ENCODE results near the gene ATXN7L2. TPM values are rescaled to one million over a fixed set of nuclear protein-coding genes. Genes with fewer than 3 reads are reported as not detected.

ATXN7L2 gene
- total RNA-seq, 2 experiments from 2014 or later = 11.2 to 13.7 TPM

DNA sequence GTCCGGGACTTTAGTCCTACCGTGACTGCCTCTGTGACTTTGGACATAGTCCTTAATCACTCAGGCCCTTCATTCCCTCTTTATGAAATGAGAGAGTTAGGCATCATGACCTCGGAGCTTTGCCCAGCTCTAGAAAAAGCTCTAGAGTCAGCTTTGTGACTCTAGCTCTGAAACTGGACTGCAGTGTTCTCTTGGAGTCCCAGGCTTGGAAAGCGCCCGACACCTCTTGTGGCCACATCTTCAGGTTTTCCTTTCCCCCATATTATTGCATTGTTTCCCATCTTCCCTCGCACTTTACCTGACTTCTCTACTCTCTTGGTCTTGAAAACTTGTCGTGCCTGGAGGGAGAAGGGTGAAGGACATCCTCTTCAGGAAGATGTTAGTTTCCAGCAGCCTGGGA is 38.3 kb downstream of the ATXN7L2 start:
- CTCF ChIA-PET = interaction anchor here (3.8 to 21.7 kb wide), 2 partner anchors 10 to 21 kb away, joined by 22 to 1390 read pairs; partner anchors contain the start of genes AMIGO1, ATXN7L2 and CYB561D1
- H3K27ac Mint-ChIP-seq = no peak overlapping the region
- H3K4me3 Mint-ChIP-seq = no peak overlapping the region
- no peak for ATAC-seq
- DNase-seq = no peak
- H3K36me3 Mint-ChIP-seq (ENCODE audit: low read depth) = no peaks in the 10 kb centered on the region
- H3K9me3 Mint-ChIP-seq = no peaks in the 10 kb centered on the region
- POLR2A ChIA-PET = no interaction called here
- TF ChIP-seq, protein P1, sequence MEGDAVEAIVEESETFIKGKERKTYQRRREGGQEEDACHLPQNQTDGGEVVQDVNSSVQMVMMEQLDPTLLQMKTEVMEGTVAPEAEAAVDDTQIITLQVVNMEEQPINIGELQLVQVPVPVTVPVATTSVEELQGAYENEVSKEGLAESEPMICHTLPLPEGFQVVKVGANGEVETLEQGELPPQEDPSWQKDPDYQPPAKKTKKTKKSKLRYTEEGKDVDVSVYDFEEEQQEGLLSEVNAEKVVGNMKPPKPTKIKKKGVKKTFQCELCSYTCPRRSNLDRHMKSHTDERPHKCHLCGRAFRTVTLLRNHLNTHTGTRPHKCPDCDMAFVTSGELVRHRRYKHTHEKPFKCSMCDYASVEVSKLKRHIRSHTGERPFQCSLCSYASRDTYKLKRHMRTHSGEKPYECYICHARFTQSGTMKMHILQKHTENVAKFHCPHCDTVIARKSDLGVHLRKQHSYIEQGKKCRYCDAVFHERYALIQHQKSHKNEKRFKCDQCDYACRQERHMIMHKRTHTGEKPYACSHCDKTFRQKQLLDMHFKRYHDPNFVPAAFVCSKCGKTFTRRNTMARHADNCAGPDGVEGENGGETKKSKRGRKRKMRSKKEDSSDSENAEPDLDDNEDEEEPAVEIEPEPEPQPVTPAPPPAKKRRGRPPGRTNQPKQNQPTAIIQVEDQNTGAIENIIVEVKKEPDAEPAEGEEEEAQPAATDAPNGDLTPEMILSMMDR (IDR thresholded peaks at IDR 0.05) = no peak
- no peaks in the 10 kb centered on the region for H3K27me3 Mint-ChIP-seq
- no peaks in the 10 kb centered on the region for H3K4me1 Mint-ChIP-seq (ENCODE audit: low read depth)
- intact Hi-C loops (cut with micrococcal nuclease) = no loop called here

DNA sequence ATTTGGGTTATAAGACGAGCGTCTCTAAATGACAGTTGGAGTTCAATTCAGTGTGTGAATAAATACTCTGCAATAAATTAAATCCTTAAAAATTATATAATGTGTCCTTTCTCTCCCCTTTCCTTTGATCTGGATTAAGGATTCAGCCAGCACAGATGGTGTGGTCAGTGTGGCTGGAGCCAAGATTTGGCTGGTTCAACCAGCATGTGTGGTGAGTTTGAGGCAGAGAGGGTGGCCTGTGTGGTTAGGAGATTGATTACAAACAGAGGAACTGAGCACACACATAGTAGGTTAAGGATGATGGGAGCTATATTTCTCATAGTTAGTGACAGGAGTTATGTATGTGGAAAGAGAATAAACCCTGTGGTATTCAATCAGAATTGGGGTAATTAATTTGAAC is 40.0 kb downstream of the ATXN7L2 start:
- CTCF ChIA-PET = interaction anchor here (1.3 to 21.7 kb wide), 3 partner anchors 8 to 125 kb away, joined by 4 to 1390 read pairs (median 22); partner anchors contain the start of genes AMIGO1, ATXN7L2 and CYB561D1
- intact Hi-C loops (cut with micrococcal nuclease) = no loop called here

DNA sequence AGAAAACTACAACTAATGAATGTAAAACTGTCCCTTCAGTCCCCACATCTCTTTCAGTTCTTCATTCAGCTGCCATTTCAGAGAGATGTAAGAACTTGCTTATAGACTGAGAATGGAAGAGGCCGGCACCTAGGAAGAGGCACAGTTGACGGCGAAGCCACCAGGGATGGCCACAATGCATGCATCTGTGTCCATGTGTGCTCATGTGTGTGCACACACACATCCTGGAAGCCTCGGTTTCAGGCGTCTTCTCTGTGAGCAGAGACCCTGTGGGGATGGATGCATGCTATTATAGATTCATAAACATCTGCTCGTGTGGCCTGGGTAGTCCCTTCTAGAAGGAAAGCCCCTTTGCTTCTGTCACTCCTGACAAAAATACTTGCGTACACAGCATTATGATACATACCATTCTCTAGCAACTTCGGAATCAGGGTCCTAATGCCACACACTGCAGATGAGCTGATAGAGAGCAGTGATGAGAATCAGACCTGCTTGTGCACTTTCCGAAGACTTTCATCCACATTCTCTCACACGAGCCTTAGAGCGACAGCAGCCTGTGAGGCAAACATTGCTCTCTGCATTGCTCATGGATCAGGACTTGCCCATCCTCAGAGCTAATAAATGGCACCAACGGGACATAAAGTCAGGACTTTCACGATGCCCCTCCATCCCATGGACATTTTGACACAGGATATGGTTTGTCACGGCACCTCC is 43.5 kb downstream of the ATXN7L2 start:
- CTCF ChIA-PET = interaction anchor here (21.7 kb wide), 1 partner anchor 27 kb away, joined by 1390 read pairs; the partner anchor contains the start of genes AMIGO1, ATXN7L2 and CYB561D1
- H3K4me3 Mint-ChIP-seq = no peak overlapping the region
- H3K27me3 Mint-ChIP-seq = no peaks in the 10 kb centered on the region
- H3K4me1 Mint-ChIP-seq (ENCODE audit: low read depth) = peaks cover 18% of the 10 kb centered on the region
- DNase-seq = no peak
- H3K27ac Mint-ChIP-seq = no peak overlapping the region
- intact Hi-C loops (cut with micrococcal nuclease) = no loop called here
- no peaks in the 10 kb centered on the region for H3K9me3 Mint-ChIP-seq
- no peaks in the 10 kb centered on the region for H3K36me3 Mint-ChIP-seq (ENCODE audit: low read depth)
- TF ChIP-seq, protein P1 (IDR thresholded peaks at IDR 0.05) = no peak
- POLR2A ChIA-PET = interaction anchor here (1.1 kb wide), 2 partner anchors 21 to 22 kb away, joined by 3 read pairs; no protein-coding TSS in a partner anchor
- no peak for ATAC-seq

More for the DNA sequence above, 40.0 kb downstream of the ATXN7L2 start:
- POLR2A ChIA-PET = no interaction called here
- no peak overlapping the region for H3K4me3 Mint-ChIP-seq
- no peaks in the 10 kb centered on the region for H3K9me3 Mint-ChIP-seq
- no peaks in the 10 kb centered on the region for H3K4me1 Mint-ChIP-seq (ENCODE audit: low read depth)
- no peaks in the 10 kb centered on the region for H3K27me3 Mint-ChIP-seq
- H3K36me3 Mint-ChIP-seq (ENCODE audit: low read depth) = no peaks in the 10 kb centered on the region
- TF ChIP-seq, protein P1 (IDR thresholded peaks at IDR 0.05) = no peak
- DNase-seq (no peak), ATAC-seq (no peak)
- H3K27ac Mint-ChIP-seq = no peak overlapping the region

DNA sequence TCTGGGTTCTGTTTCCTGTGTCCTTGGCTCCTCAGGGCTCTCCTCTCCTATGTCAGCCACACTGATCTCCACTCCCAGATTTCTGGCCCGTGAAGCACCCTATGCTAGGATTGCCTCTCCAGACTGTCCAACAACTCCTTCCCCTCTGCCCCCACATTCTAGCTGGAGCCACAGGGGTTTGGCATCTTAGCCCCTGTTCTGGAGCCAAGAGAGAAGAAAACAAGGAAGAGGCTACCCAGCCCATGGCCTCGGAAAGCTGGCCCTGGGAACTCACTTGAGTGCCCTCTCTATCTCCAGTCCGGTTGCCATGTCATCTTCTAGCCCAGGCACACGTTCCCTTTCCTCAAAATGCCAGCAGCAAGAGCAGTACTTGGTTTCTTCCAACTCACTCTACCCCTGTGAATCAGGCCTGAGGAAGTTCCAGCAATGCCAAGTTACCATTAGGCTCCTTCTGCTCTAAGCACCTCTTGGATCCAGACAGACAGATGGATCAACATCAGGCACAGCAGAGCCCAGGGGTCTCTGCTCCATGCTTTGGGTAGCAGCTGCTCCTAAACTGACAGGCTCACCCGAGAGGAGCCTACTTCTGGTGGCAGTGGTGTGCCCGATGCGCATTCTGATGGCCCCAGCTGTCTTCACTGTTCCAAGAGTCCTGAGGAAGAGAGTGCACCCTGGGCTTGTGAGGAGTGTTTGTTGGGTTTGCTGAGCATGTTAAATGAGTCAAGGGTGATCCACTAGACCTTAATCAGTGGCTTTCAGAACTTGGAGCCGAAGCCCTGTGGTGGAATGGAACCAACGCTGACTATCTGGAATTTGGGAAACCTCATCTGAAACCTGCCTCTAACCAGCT is 44.4 kb downstream of the ATXN7L2 start:
- no peak overlapping the region for H3K27ac Mint-ChIP-seq
- TF ChIP-seq, protein P1 (IDR thresholded peaks at IDR 0.05) = no peak
- H3K4me3 Mint-ChIP-seq = no peak overlapping the region
- ChIA-PET POLR2A (interaction anchor here (0.9 to 1.2 kb wide), 2 partner anchors 17 to 21 kb away, joined by 3 read pairs; no protein-coding TSS in a partner anchor), CTCF (interaction anchor here (2.3 to 21.7 kb wide), 2 partner anchors 18 to 28 kb away, joined by 7 to 1390 read pairs; partner anchors contain the start of genes AMIGO1, ATXN7L2 and CYB561D1)
- no peaks in the 10 kb centered on the region for H3K36me3 Mint-ChIP-seq (ENCODE audit: low read depth)
- H3K9me3 Mint-ChIP-seq = no peaks in the 10 kb centered on the region
- intact Hi-C loops (cut with micrococcal nuclease) = no loop called here
- ATAC-seq (no peak), DNase-seq (no peak)
- H3K4me1 Mint-ChIP-seq (ENCODE audit: low read depth) = peaks cover 23% of the 10 kb centered on the region
- H3K27me3 Mint-ChIP-seq = no peaks in the 10 kb centered on the region
